ENCODE results near the gene PREB.

Gene PREB

DNA sequence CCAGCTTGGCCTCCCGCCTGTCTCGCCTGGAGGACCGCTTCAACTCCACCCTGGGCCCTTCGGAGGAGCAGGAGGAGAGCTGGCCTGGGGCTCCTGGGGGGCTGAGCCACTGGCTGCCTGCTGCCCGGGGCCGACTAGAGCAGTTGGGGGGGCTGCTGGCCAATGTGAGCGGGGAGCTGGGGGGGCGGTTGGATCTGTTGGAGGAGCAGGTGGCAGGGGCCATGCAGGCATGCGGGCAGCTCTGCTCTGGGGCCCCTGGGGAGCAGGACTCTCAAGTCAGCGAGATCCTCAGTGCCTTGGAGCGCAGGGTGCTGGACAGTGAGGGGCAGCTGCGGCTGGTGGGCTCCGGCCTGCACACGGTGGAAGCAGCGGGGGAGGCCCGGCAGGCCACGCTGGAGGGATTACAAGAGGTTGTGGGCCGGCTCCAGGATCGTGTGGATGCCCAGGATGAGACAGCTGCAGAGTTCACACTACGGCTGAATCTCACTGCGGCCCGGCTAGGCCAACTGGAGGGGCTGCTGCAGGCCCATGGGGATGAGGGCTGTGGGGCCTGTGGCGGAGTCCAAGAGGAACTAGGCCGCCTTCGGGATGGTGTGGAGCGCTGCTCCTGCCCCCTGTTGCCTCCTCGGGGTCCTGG lies 51.5 kb downstream of the PREB start:
- TF ChIP-seq, protein P1, sequence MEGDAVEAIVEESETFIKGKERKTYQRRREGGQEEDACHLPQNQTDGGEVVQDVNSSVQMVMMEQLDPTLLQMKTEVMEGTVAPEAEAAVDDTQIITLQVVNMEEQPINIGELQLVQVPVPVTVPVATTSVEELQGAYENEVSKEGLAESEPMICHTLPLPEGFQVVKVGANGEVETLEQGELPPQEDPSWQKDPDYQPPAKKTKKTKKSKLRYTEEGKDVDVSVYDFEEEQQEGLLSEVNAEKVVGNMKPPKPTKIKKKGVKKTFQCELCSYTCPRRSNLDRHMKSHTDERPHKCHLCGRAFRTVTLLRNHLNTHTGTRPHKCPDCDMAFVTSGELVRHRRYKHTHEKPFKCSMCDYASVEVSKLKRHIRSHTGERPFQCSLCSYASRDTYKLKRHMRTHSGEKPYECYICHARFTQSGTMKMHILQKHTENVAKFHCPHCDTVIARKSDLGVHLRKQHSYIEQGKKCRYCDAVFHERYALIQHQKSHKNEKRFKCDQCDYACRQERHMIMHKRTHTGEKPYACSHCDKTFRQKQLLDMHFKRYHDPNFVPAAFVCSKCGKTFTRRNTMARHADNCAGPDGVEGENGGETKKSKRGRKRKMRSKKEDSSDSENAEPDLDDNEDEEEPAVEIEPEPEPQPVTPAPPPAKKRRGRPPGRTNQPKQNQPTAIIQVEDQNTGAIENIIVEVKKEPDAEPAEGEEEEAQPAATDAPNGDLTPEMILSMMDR (conservative IDR thresholded peaks at IDR 0.05; ENCODE audit: low read depth, low read length): no peak
- H3K4me3 ChIP-seq (ENCODE audit: low read length): no peak overlapping the region
- no peak for DNase-seq (ENCODE audit: low read depth)

DNA sequence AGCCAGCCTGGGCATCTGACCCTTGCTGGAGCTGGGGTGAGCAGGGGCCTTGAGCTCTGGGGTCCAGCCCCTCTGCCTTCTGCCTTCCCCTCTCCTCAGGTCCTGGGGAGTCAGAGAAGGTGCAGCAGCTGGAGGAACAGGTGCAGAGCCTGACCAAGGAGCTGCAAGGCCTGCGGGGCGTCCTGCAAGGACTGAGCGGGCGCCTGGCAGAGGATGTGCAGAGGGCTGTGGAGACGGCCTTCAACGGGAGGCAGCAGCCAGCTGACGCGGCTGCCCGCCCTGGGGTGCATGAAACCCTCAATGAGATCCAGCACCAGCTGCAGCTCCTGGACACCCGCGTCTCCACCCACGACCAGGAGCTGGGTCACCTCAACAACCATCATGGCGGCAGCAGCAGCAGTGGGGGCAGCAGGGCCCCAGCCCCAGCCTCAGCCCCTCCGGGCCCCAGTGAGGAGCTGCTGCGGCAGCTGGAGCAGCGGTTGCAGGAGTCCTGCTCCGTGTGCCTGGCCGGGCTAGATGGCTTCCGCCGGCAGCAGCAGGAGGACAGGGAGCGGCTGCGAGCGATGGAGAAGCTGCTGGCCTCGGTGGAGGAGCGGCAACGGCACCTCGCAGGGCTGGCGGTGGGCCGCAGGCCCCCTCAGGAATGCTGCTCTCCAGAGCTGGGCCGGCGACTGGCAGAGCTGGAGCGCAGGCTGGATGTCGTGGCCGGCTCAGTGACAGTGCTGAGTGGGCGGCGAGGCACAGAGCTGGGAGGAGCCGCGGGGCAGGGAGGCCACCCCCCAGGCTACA lies 52.3 kb downstream of the PREB start:
- no peak overlapping the region for H3K4me3 ChIP-seq (ENCODE audit: low read length)
- TF ChIP-seq, protein P1 (conservative IDR thresholded peaks at IDR 0.05; ENCODE audit: low read depth, low read length): no peak
- no peak for DNase-seq (ENCODE audit: low read depth)

Data from retinal pigment epithelial cell (primary cell).